ENCODE results near the gene KIAA0825. TPM values are rescaled to one million over a fixed set of nuclear protein-coding genes. Genes with fewer than 3 reads are reported as not detected.

The KIAA0825 gene
- total RNA-seq, 1 experiment from 2014 or later: 1.3 TPM

DNA sequence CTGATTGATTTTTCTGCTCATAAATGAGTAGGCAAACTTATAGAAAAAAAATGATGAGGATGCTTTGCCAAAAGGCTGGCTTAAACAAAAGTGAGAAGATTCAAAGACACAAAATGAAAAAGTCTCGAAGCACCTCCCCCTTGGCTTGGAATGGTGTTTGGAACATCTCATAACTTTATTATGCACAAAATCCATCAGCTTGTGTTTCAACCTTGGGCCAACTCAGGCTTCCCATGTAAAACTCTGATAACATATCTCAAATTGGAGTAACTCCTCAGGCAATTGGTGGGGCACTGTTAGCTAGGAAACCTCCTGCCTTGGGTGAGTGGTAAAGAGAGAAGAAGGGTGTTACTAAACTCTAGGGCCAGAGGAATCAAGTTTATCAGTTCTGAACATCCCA, 176.3 kb downstream of the KIAA0825 start (continued):
- TF ChIP-seq, protein P1, sequence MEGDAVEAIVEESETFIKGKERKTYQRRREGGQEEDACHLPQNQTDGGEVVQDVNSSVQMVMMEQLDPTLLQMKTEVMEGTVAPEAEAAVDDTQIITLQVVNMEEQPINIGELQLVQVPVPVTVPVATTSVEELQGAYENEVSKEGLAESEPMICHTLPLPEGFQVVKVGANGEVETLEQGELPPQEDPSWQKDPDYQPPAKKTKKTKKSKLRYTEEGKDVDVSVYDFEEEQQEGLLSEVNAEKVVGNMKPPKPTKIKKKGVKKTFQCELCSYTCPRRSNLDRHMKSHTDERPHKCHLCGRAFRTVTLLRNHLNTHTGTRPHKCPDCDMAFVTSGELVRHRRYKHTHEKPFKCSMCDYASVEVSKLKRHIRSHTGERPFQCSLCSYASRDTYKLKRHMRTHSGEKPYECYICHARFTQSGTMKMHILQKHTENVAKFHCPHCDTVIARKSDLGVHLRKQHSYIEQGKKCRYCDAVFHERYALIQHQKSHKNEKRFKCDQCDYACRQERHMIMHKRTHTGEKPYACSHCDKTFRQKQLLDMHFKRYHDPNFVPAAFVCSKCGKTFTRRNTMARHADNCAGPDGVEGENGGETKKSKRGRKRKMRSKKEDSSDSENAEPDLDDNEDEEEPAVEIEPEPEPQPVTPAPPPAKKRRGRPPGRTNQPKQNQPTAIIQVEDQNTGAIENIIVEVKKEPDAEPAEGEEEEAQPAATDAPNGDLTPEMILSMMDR (IDR thresholded peaks at IDR 0.05): no peak
- TF ChIP-seq ZNF232 (CRISPR knock-in tag; IDR thresholded peaks at IDR 0.05) (no peak), ZNF138 (CRISPR knock-in tag; conservative IDR thresholded peaks at IDR 0.05) (no peak), RELA (CRISPR knock-in tag; IDR thresholded peaks at IDR 0.05; ENCODE audit: borderline replicate concordance) (no peak), GTF2I (CRISPR knock-in tag; conservative IDR thresholded peaks at IDR 0.05) (no peak)

DNA sequence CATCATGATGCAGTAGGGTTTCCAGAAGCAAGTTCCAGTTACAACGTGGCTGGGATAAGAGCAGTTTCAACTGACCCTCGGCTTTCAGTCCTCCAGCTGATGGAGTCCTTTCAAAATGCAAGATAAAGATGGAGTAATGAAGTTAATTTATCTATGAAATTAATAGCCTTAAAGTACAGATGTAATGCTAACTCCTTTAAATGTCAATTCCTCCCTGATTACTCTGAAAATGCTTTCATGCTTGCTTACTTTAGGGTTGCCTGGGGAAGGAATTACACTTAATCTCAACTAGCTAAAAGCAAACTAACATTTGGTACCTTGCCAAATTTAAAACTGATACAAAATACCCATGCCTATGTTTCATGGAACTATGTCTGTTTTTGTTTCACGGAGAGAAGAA, 178.4 kb downstream of the KIAA0825 start:
- H3K9me3 Mint-ChIP-seq: peaks cover 7% of the 10 kb centered on the region
- TF ChIP-seq TP53 (CRISPR knock-in tag; IDR thresholded peaks at IDR 0.05): no peak
- TF ChIP-seq, protein P2, sequence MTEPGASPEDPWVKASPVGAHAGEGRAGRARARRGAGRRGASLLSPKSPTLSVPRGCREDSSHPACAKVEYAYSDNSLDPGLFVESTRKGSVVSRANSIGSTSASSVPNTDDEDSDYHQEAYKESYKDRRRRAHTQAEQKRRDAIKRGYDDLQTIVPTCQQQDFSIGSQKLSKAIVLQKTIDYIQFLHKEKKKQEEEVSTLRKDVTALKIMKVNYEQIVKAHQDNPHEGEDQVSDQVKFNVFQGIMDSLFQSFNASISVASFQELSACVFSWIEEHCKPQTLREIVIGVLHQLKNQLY (CRISPR knock-in tag; IDR thresholded peaks at IDR 0.05): no peak
- TF ChIP-seq SOX15 (CRISPR knock-in tag; IDR thresholded peaks at IDR 0.05): no peak
- TF ChIP-seq TCF7 (CRISPR knock-in tag; IDR thresholded peaks at IDR 0.05; ENCODE audit: low read depth): no peak
- TF ChIP-seq NFYB (CRISPR knock-in tag; conservative IDR thresholded peaks at IDR 0.05; ENCODE audit: low read depth): no peak
- TF ChIP-seq ZNF219 (CRISPR knock-in tag; IDR thresholded peaks at IDR 0.05; ENCODE audit: borderline replicate concordance): no peak
- TF ChIP-seq FOXJ3 (CRISPR knock-in tag; IDR thresholded peaks at IDR 0.05; ENCODE audit: borderline replicate concordance): no peak
- TF ChIP-seq, protein P3, sequence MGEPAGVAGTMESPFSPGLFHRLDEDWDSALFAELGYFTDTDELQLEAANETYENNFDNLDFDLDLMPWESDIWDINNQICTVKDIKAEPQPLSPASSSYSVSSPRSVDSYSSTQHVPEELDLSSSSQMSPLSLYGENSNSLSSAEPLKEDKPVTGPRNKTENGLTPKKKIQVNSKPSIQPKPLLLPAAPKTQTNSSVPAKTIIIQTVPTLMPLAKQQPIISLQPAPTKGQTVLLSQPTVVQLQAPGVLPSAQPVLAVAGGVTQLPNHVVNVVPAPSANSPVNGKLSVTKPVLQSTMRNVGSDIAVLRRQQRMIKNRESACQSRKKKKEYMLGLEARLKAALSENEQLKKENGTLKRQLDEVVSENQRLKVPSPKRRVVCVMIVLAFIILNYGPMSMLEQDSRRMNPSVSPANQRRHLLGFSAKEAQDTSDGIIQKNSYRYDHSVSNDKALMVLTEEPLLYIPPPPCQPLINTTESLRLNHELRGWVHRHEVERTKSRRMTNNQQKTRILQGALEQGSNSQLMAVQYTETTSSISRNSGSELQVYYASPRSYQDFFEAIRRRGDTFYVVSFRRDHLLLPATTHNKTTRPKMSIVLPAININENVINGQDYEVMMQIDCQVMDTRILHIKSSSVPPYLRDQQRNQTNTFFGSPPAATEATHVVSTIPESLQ (CRISPR knock-in tag; IDR thresholded peaks at IDR 0.05): no peak
- no peak for TF ChIP-seq ZBTB21 (CRISPR knock-in tag; IDR thresholded peaks at IDR 0.05; ENCODE audit: borderline replicate concordance)
- TF ChIP-seq, protein P4, sequence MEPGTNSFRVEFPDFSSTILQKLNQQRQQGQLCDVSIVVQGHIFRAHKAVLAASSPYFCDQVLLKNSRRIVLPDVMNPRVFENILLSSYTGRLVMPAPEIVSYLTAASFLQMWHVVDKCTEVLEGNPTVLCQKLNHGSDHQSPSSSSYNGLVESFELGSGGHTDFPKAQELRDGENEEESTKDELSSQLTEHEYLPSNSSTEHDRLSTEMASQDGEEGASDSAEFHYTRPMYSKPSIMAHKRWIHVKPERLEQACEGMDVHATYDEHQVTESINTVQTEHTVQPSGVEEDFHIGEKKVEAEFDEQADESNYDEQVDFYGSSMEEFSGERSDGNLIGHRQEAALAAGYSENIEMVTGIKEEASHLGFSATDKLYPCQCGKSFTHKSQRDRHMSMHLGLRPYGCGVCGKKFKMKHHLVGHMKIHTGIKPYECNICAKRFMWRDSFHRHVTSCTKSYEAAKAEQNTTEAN (CRISPR knock-in tag; IDR thresholded peaks at IDR 0.05): no peak
- TF ChIP-seq GABPB1 (CRISPR knock-in tag; IDR thresholded peaks at IDR 0.05): no peak
- TF ChIP-seq PRRX2 (CRISPR knock-in tag; IDR thresholded peaks at IDR 0.05): no peak
- TF ChIP-seq, protein P5, sequence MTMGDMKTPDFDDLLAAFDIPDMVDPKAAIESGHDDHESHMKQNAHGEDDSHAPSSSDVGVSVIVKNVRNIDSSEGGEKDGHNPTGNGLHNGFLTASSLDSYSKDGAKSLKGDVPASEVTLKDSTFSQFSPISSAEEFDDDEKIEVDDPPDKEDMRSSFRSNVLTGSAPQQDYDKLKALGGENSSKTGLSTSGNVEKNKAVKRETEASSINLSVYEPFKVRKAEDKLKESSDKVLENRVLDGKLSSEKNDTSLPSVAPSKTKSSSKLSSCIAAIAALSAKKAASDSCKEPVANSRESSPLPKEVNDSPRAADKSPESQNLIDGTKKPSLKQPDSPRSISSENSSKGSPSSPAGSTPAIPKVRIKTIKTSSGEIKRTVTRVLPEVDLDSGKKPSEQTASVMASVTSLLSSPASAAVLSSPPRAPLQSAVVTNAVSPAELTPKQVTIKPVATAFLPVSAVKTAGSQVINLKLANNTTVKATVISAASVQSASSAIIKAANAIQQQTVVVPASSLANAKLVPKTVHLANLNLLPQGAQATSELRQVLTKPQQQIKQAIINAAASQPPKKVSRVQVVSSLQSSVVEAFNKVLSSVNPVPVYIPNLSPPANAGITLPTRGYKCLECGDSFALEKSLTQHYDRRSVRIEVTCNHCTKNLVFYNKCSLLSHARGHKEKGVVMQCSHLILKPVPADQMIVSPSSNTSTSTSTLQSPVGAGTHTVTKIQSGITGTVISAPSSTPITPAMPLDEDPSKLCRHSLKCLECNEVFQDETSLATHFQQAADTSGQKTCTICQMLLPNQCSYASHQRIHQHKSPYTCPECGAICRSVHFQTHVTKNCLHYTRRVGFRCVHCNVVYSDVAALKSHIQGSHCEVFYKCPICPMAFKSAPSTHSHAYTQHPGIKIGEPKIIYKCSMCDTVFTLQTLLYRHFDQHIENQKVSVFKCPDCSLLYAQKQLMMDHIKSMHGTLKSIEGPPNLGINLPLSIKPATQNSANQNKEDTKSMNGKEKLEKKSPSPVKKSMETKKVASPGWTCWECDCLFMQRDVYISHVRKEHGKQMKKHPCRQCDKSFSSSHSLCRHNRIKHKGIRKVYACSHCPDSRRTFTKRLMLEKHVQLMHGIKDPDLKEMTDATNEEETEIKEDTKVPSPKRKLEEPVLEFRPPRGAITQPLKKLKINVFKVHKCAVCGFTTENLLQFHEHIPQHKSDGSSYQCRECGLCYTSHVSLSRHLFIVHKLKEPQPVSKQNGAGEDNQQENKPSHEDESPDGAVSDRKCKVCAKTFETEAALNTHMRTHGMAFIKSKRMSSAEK (CRISPR knock-in tag; IDR thresholded peaks at IDR 0.05; ENCODE audit: borderline replicate concordance): no peak
- TF ChIP-seq SMAD3 (CRISPR knock-in tag; IDR thresholded peaks at IDR 0.05; ENCODE audit: borderline replicate concordance): no peak
- TF ChIP-seq JAZF1 (CRISPR knock-in tag; IDR thresholded peaks at IDR 0.05): no peak
- TF ChIP-seq, protein P6, sequence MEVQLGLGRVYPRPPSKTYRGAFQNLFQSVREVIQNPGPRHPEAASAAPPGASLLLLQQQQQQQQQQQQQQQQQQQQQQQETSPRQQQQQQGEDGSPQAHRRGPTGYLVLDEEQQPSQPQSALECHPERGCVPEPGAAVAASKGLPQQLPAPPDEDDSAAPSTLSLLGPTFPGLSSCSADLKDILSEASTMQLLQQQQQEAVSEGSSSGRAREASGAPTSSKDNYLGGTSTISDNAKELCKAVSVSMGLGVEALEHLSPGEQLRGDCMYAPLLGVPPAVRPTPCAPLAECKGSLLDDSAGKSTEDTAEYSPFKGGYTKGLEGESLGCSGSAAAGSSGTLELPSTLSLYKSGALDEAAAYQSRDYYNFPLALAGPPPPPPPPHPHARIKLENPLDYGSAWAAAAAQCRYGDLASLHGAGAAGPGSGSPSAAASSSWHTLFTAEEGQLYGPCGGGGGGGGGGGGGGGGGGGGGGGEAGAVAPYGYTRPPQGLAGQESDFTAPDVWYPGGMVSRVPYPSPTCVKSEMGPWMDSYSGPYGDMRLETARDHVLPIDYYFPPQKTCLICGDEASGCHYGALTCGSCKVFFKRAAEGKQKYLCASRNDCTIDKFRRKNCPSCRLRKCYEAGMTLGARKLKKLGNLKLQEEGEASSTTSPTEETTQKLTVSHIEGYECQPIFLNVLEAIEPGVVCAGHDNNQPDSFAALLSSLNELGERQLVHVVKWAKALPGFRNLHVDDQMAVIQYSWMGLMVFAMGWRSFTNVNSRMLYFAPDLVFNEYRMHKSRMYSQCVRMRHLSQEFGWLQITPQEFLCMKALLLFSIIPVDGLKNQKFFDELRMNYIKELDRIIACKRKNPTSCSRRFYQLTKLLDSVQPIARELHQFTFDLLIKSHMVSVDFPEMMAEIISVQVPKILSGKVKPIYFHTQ (CRISPR knock-in tag; IDR thresholded peaks at IDR 0.05): no peak
- no peak for TF ChIP-seq ETV6 (CRISPR knock-in tag; IDR thresholded peaks at IDR 0.05)
- TF ChIP-seq GRHL2 (CRISPR knock-in tag; IDR thresholded peaks at IDR 0.05; ENCODE audit: insufficient replicate concordance, severe bottlenecking): no peak
- TF ChIP-seq KAT7 (CRISPR knock-in tag; IDR thresholded peaks at IDR 0.05; ENCODE audit: borderline replicate concordance): no peak
- ChIA-PET POLR2A (no interaction called here), CTCF (no interaction called here)
- H3K4me3 Mint-ChIP-seq: no peak overlapping the region
- H3K4me1 Mint-ChIP-seq: no peaks in the 10 kb centered on the region
- ATAC-seq (no peak), DNase-seq (ENCODE audit: low spot score) (no peak)
- no peak overlapping the region for H3K27ac Mint-ChIP-seq
- no peaks in the 10 kb centered on the region for H3K27me3 Mint-ChIP-seq (ENCODE audit: low read depth)
- peaks cover 6% of the 10 kb centered on the region; the same call in 1 of the 2 replicates for H3K36me3 Mint-ChIP-seq
